Keratinocyte (primary cell): Measurements from ENCODE around the gene MAG. TPM values are rescaled to one million over a fixed set of nuclear protein-coding genes. Genes with fewer than 3 reads are reported as not detected.

Experiments
- DNase-seq: peaks from one replicate; pipeline ENCODE4 v3.0.0-alpha.2; 2011; ENCODE audit warnings: low read depth, missing footprints, low spot score
- FAIRE-seq: peaks from 2 replicates; lab custom pipeline; 2011; peaks lifted over from hg19 to GRCh38; lab: Jason Lieb, UNC
- H2AFZ ChIP-seq: 2 replicates; pipeline ENCODE4 v1.6.0; 2012; ENCODE audit warnings: low read length, control low read depth, inconsistent platforms; ENCODE audit not compliant: control insufficient read depth
- H3K27ac ChIP-seq: 2 replicates; pipeline ENCODE4 v1.5.1; 2011; ENCODE audit warnings: low read length; ENCODE audit not compliant: control insufficient read depth, insufficient read depth
- H3K27me3 ChIP-seq: 3 replicates; pipeline ENCODE4 v1.6.0; 2011; ENCODE audit warnings: low read length; ENCODE audit not compliant: control insufficient read depth, insufficient read depth; ENCODE audit errors: extremely low read depth
- H3K36me3 ChIP-seq, 2 experiments: 2 replicates in 1 of 2; 3 replicates in 1 of 2; pipeline ENCODE4 v1.5.1; 2011; ENCODE audit warnings: low read length in 2 of 2, mild to moderate bottlenecking in 1 of 2; ENCODE audit not compliant: control insufficient read depth in 2 of 2, insufficient read depth in 2 of 2; ENCODE audit errors: extremely low read depth in 1 of 2
- H3K4me1 ChIP-seq: 3 replicates; pipeline ENCODE4 v1.5.1; 2011; ENCODE audit warnings: low read length; ENCODE audit not compliant: control insufficient read depth, insufficient read depth; ENCODE audit errors: extremely low read depth
- H3K4me2 ChIP-seq: 3 replicates; pipeline ENCODE4 v1.6.0; 2011; ENCODE audit warnings: low read depth, low read length; ENCODE audit not compliant: control insufficient read depth, insufficient read depth; ENCODE audit errors: extremely low read depth
- H3K4me3 ChIP-seq, 3 experiments: fragments of 200-600 bp in 1 of 3; sonication (generic) in 1 of 3; 2 replicates in 2 of 3; 3 replicates in 1 of 3; pipeline ENCODE4 v1.5.1; 2011 to 2016; ENCODE audit warnings: low read length in 3 of 3, mild to moderate bottlenecking in 3 of 3, control low read depth in 2 of 3, inconsistent platforms in 1 of 3, low read depth in 1 of 3, mixed read lengths in 1 of 3, mixed run types in 1 of 3, moderate library complexity in 1 of 3; ENCODE audit not compliant: control insufficient read depth in 2 of 3, insufficient read depth in 2 of 3; ENCODE audit errors: extremely low read depth in 1 of 3
- H3K79me2 ChIP-seq: 2 replicates; pipeline ENCODE4 v1.6.0; 2012; ENCODE audit warnings: low read length; ENCODE audit not compliant: control insufficient read depth, insufficient read depth
- H3K9ac ChIP-seq: 3 replicates; pipeline ENCODE4 v1.6.0; 2011; ENCODE audit warnings: low read length; ENCODE audit not compliant: control insufficient read depth, insufficient read depth; ENCODE audit errors: extremely low read depth
- H3K9me1 ChIP-seq: 3 replicates; pipeline ENCODE4 v1.6.0; 2011; ENCODE audit warnings: low read length; ENCODE audit not compliant: control insufficient read depth, insufficient read depth; ENCODE audit errors: extremely low read depth
- H3K9me3 ChIP-seq: 2 replicates; pipeline ENCODE4 v1.5.1; 2012; ENCODE audit warnings: low read depth, low read length; ENCODE audit not compliant: control insufficient read depth
- H4K20me1 ChIP-seq: 3 replicates; pipeline ENCODE4 v1.6.0; 2011; ENCODE audit warnings: low read length; ENCODE audit not compliant: control insufficient read depth, insufficient read depth; ENCODE audit errors: extremely low read depth
- CTCF ChIP-seq, 3 experiments: IDR thresholded peaks in 1 of 3; conservative IDR thresholded peaks in 1 of 3; optimal IDR thresholded peaks in 1 of 3; 2 replicates in 2 of 3; 3 replicates in 1 of 3; pipeline versions ENCODE3 to v1.5.1; 2011; ENCODE audit warnings: low read length in 3 of 3, mild to moderate bottlenecking in 3 of 3, moderate library complexity in 2 of 3, control low read depth in 1 of 3, inconsistent platforms in 1 of 3; ENCODE audit not compliant: insufficient read depth in 2 of 3; ENCODE audit errors: extremely low read depth in 1 of 3
- EZH2 ChIP-seq: IDR thresholded peaks from one replicate; pipeline ENCODE4 v1.6.1; 2012; ENCODE audit warnings: inconsistent platforms, mild to moderate bottlenecking, low read length, moderate library complexity
- dilution Hi-C: fragments of 300-500 bp; cut with MboI; formaldehyde crosslinking; loops from one replicate; pipeline ENCODE4 v1.7.0; 2020; ENCODE audit warnings: low sequenced_read_pairs; ENCODE audit not compliant: extremely low pct_ligation_motif_present
- polyA plus RNA-seq, 5 experiments: library from polyadenylated mRNA; depleted of rRNA in 3 of 5; stranded (reverse) in 3 of 5; stranded (forward) in 1 of 5; unstranded in 1 of 5; fragments of >200 nt; gene quantifications; 1 replicate in 1 of 5; 2 replicates in 3 of 5; 3 replicates in 1 of 5; pipeline versions ENCODE4 v1.2.1 to v1.2.3, GENCODE V29; 2011 to 2012; ENCODE audit warnings: missing spikeins in 2 of 5, low read depth in 1 of 5, low replicate concordance in 1 of 5

Gene MAG
- polyA plus RNA-seq, 1 donor (not counting 4 experiments of a cell fraction or from before 2014, with no cell fraction given), result not detected

- Histone ChIP-seq H3K4me3 (peak overlapping the region; percentile 63 to 84 (median 82)), H4K20me1 (no peaks in the 10 kb centered on the region), H3K4me1 (peaks cover 17% of the 10 kb centered on the region), H3K4me2 (peak overlapping the region; percentile 87), H3K27ac (peak overlapping the region; percentile 81), H3K9me3 (no peaks in the 10 kb centered on the region), H2AFZ (peak overlapping the region; percentile 22), H3K27me3 (no peaks in the 10 kb centered on the region), H3K36me3 (peaks cover 27 to 36% of the 10 kb centered on the region in 2 experiments), H3K79me2 (peaks cover 17% of the 10 kb centered on the region), H3K9ac (peak overlapping the region; percentile 89), H3K9me1 (no peaks in the 10 kb centered on the region)
- DNase-seq, result no peak
- TF ChIP-seq EZH2, result no peak
- no peak for TF ChIP-seq CTCF (optimal IDR thresholded peaks at IDR 0.05 in 1 of 3, IDR thresholded peaks at IDR 0.05 in 1 of 3, conservative IDR thresholded peaks at IDR 0.05 in 1 of 3; ENCODE audit: extremely low read depth in 1 of 3, insufficient read depth in 2 of 3, low read length in 3 of 3)
- FAIRE-seq, result no peak
- dilution Hi-C loops, result no loop called here
Measured at GRCh38 chr19:35267353-35267817, 24.6 kb upstream of the MAG start.

- FAIRE-seq, result no peak
- peak overlapping the region; percentile 87 for H3K4me2 ChIP-seq
- peaks cover 25 to 33% of the 10 kb centered on the region in 2 experiments for H3K36me3 ChIP-seq
Measured at GRCh38 chr19:35267818-35268535, 24.0 kb upstream of the MAG start.

More at GRCh38 chr19:35267818-35268535, 24.0 kb upstream of the MAG start:
- no peaks in the 10 kb centered on the region for H4K20me1 ChIP-seq
- H3K9me3 ChIP-seq, result no peaks in the 10 kb centered on the region
- H3K9ac ChIP-seq, result peak overlapping the region; percentile 89
- H3K9me1 ChIP-seq, result no peaks in the 10 kb centered on the region
- H3K27ac ChIP-seq, result peak overlapping the region; percentile 81
- H3K27me3 ChIP-seq, result no peaks in the 10 kb centered on the region
- peak overlapping the region; percentile 63 to 84 (median 82) for H3K4me3 ChIP-seq
- no peak for DNase-seq
- H2AFZ ChIP-seq, result peak overlapping the region; percentile 22
- dilution Hi-C loops, result no loop called here
- TF ChIP-seq EZH2 (no peak), CTCF (optimal IDR thresholded peaks at IDR 0.05 in 1 of 3, IDR thresholded peaks at IDR 0.05 in 1 of 3, conservative IDR thresholded peaks at IDR 0.05 in 1 of 3; ENCODE audit: extremely low read depth in 1 of 3, insufficient read depth in 2 of 3, low read length in 3 of 3) (no peak)
- peaks cover 17% of the 10 kb centered on the region for H3K79me2 ChIP-seq
- peaks cover 17% of the 10 kb centered on the region for H3K4me1 ChIP-seq
